Activated CD4-positive, alpha-beta T cell treated with anti-CD3 and anti-CD28 coated beads for 24 hours (primary cell): ENCODE results near the gene STX2.
"Not testable (repeated sequence)": the region's sequence is repeated elsewhere in the genome, so short reads cannot be mapped to it uniquely, and the experiment has no call there.

Experiments
- DNase-seq, 2 donors: peaks; one replicate each; pipeline ENCODE4 v3.0.0-alpha.2; 2020; ENCODE audit warnings: low read depth in 2 of 2

Gene STX2

DNA sequence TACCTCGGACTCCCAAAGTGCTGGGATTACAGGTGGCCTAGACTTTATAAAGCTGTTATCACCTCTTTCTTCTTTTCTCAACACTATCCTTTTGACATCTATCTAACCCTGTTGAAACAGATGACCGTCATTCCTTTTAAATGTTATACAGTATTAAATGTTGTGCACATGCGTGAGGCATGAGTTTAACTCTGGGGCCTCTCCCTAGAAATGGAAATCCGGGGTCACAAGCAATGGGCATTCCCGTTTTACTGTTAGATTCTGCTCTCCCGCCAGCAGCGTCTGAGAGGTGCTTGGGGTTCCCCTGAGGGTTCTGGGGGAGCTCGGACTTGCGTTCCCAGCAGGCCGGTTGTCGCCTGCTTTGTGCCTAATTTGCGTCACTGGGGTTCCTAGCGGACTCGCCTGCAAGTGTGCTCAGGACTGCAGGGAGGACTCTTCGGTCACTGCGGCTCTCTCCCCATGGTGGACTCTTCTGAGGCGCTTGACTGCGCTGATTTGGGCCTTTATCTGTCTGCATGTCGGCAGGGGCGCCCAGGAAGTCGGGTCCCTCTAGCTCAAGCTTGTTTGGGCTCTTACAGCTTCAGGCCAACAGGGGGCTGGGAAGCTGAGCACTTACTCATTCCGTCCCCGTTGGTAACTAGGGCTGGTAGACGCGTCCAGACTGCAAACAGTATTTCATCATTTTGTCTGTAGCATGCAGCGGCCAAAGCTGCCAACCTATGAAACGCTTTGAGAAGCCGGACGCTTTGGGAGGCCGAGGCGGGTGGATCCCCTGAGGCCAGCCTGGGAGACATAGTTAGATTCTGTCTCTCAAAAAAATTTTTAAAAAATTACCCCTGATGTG is 31.6 kb upstream of the STX2 start:
- DNase-seq: peak; percentile 45 to 48

DNA sequence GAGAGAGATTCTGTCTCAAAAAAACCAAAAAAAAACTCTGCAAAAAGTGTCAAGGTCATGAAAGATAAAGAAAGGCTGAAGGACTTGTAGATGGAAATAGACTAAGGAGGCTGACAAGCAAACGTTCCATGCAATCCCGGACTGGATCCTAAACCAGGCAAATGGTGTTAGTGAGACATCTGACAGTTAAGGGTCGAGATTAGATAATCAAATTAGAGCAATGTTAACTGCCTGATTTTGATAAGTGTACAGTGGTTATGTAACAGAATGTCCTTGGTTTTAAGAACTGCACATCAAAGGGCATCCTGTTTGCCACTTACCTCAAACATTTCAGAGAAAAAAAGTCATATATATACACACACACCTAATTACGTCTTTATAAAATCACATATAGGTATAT is 29.4 kb upstream of the STX2 start:
- no peak for DNase-seq

DNA sequence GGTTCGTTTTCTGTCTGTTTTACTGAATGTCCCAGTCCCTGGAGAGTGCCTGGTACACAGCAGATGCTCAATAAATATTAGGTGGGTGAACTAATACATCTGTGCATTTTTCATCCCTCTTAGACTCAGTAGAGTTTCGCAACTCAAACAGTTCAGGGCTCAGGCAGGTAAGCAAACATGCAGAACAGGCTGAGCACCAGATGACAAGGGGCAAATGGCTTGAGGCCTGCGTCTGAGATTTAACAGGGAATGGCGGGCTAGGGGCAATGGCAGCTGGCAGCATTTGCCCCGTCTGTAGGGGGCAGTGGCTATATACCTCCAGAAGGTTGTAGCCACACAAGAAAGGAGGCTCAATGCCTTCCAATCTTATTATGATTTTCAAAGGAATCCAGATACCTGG is 24.2 kb upstream of the STX2 start:
- DNase-seq: no peak

DNA sequence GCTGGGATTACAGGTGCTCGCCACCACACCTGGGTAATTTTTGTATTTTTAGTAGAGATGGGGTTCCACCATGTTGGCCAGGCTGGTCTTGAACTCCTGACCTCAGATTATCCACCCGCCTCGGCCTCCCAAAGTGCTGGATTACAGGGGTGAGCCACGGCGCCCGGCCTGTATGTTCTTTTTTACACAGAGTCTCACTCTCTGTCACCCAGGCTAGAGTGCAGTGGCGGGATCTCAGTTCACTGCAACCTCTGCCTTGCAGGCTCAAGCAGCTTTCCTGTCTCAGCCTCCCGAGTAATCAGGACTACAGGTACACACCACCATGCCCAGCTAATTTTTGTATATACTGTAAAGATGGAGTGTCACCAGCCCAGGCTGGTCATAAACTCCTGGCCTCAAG is 23.7 kb upstream of the STX2 start:
- not testable (repeated sequence) for DNase-seq

DNA sequence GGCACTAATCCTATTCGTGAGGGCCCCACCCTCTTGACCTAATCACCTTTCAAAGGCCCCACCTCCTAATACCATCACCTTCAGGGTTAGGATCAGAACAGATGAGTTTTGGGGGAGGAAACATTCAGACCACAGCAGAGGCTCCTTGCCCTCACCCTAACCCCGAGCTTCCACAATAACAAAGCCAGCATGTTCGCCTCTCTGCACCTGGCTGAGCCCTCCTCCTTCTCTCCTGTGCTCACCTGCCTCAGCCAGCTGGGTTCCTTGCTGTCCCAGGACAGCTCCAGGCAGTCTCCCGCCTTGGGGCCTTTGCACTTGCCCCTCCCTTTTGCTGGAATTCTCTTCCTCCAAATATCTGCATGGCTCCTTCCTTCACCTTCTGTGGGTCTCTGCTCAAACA is 23.1 kb upstream of the STX2 start:
- DNase-seq: no peak

DNA sequence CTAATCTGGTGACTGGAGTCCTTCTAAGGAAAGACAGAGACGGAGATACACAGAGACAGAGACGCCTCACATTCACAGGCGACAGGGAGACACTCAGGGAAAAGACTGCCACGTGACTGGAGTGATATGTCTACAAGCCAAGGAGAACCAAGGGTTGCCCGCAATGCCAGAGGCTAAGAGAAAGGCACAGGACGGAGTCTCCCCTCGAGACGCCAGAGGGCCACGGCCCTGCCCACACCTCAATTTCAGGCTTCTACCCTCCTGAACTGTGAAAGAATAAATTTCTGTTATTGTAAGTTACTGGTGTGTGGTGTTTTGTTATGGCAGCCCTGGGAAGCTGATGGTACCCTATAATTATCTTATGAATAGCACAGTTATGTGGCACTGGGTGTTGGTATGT is 21.3 kb upstream of the STX2 start:
- no peak for DNase-seq

DNA sequence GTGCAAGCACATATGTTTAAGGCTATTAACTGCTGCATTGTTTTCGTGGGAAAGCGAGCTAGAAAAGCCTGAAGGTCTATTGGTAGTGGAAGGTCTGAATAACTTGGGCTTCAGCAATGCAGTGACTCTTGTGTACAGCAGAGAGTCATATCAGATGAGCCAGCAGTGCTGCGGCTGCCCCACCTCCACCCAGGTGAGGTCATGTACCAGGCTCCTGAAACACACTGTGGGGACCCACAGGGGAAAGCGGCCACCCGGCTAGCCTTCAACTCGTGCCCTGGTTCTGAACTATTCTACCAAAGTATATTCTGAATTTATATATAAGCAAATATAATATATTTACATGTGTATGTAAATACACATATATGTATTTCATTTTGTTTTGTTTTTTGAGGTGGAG is 20.1 kb upstream of the STX2 start:
- DNase-seq: no peak

DNA sequence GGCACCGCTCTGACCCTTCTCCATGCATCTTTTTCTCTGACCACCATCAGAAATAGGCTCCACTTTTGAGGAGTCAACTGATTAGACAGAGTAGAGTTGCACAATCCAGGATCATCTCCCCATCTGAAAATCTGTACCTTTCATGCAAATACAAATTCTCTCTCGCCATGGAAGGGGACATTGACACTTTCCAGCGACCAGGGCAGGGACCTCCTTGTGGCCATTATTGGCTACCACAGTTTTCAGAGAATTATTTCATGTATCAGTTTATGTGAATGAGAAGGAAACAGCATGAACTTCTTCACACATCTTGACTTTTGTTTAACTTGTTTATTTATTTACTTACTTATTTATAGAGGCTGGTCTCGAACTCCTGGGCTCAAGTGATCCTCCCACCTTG is 19.0 kb upstream of the STX2 start:
- no peak for DNase-seq

DNA sequence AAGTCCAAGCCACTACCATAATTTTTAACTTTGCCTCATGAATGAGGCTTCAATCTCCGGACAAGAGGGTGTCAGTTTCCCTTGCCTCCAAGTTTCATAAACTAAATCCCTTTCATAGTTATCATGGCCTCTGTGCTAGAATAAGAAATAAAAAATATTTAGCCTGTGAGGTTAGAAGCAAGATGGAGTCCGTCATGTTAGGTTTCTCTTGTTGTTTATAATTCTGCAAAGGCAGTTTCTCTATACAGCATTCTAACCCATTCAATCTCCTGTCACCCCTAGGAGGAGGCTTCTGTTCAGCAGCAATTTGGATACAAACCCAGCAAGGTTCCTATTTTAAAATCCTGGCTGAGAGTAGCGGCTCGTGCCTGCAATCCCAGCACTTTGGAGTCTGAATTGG is 17.0 kb upstream of the STX2 start:
- DNase-seq: no peak

DNA sequence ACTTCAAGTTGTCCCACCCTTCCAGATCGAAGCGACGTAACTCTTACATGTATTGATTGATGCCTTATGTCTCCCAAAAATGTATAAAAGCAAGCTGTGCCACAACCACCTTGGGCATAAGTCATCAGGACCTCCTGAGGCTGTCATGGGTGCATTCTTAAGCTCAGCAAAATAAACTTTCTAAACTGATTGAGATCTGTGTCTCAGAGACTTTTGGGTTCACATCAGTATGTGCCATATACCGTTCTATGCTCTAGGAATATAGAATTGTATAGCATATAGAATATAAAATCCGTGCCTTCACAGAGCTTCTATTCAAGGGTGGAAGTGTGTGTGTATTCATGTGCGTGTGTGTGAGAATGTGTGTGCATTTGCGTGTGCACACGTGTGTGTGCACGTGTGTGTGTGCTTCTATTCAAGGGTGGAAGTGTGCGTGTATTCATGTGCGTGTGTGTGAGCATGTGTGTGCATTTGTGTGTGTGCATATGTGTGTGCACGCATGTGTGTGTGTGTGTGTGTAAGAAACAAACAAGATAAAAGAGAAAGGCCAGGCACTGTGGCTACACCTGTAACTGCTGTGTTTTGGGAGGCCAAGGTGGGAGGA is 11.5 kb upstream of the STX2 start:
- DNase-seq: no peak

DNA sequence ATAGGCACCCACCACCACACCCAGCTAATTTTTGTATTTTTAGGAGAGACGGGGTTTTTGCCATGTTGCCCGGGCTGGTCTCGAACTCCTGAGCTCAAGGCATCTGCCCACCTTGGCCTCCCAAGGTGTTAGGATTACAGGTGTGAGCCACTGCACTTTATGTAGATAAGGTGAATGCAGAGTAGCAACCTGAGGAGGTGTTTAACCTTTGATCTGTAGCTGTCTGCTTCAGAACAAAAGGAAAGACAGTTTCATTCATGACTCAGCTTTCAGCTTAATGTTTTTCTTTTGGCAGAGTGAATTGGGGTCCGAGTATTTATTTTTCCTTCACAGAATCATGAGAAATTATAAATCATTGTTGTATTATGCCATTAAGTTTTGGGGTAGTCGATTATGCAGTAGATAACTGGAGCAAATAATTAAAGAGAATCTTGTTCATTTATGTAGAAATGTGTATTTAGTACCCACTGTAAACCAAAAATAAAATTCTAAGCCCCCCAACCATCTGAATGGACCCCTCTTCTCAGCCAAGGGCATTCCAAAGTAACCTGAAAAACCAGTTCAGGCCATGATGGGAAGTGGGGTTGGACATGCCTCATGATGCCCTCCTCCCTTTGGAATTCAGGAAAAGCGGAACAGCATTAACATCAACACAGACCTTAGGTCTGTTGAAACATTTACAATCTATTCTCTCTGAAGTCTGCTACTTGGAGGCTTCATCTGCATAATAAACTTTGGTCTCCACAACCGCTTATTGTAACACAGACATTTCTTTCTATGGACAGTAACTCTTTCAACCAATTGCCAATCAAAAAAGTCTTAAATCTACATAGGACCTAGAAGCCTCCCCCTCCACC is 10.7 kb upstream of the STX2 start:
- no peak for DNase-seq

DNA sequence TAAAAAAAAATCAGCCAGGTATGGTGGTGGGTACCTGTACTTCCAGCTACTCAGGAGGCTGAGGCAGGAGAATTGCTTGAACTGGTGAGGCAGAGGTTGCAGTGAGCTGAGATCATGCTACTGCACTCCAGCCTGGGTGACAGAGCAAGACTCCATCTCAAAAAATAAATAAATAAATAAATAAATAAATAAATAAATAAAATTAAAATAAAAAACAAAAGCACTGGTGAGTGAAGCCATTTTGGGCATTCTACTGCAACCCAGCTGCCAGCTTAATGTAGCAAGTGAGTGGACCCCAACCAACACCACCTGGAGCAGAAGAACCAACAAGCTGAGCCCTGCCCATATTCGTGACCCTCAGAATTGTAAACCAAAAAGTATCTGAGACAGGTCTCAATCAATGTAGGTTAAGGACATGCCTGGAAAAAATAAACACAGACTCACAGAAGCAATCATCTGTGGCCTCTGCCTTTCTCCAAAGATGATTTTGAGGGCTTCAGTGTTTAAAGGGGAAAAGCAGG is 9.8 kb upstream of the STX2 start:
- not testable (repeated sequence) for DNase-seq

DNA sequence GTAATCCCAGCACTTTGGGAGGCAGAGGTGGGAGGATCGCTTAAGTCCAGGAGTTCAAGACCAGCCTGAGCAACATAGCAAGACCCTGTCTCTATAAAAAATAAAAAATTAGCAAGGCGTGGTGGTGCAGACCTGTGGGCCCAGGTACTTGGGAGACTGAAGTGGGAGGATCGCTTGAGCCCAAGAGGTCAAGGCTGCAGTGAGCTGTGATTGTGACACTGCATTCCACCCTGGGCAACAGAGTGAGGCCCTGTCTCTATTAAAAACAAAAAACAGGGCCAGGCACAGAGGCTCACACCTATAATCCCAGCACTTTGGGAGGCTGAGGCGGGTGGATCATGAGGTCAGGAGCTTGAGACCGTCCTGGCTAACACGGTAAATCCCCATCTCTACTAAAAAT is 9.1 kb upstream of the STX2 start:
- not testable (repeated sequence) for DNase-seq

DNA sequence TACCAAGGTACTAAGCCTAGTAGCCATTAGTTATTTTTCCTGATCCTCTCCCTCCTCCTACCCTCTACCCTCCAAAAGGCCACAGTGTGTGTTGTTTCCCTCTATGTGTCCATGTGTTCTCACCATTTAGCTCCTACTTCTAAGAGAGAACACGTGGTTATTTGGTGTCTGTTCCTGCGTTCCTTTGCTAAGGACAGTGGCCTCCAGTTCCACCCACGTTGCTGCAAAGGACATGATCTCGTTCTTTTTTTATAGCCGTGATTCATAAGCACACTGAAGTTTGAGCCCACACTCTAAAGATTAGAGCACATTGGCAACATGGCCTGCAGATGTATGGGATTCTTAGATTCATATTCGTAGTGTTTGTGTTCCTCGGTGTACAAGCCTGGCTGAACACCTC is 8.1 kb upstream of the STX2 start:
- no peak for DNase-seq

DNA sequence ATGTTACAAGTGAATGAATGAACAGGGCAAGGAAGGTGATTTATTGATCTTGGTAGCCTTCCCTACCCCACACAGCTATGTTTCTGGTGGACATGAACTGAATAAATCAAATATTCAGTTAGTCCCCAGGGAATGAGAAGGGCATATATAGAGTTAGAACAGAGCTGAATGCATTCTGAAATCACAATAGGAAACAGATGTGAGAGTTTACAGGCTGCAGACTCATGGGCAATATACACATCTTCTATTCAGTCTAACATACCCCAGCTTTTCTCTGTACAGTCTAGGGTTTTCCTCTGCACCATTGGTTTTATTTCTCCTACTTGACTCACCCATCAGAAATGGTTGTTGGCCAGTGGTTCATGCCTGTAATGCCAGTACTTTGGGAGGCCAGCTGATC is 7.3 kb upstream of the STX2 start:
- no peak for DNase-seq

DNA sequence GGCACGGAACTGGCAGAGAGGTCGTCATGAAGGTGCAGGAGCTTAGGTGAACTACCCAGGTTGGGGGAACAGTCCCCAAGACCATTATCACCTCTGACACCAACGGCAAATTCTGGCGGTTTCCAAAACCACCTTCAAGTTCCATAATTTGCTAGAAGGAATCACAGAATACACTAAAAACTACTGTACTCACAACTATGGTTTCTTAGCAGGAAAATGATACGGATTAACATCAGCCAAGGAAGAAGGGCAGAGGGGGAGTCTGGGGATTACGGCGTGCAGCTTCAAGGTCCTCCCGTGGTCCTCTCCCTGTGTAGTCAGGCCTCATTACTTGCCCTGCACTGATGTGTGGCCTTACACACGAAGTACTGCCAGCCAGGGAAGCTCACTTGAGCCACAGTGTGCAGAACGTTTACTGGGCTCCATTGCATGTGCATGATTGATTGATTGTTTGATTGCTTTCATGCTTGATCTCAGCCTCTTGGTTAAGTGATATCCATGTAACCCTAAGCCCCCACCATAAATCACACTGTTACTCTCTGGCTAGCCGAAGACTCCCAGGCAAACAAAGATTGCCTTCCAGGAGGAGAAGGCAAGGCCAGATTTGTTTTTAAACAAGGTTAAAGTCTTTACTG is 837 bp upstream of the STX2 start:
- DNase-seq: no peak

DNA sequence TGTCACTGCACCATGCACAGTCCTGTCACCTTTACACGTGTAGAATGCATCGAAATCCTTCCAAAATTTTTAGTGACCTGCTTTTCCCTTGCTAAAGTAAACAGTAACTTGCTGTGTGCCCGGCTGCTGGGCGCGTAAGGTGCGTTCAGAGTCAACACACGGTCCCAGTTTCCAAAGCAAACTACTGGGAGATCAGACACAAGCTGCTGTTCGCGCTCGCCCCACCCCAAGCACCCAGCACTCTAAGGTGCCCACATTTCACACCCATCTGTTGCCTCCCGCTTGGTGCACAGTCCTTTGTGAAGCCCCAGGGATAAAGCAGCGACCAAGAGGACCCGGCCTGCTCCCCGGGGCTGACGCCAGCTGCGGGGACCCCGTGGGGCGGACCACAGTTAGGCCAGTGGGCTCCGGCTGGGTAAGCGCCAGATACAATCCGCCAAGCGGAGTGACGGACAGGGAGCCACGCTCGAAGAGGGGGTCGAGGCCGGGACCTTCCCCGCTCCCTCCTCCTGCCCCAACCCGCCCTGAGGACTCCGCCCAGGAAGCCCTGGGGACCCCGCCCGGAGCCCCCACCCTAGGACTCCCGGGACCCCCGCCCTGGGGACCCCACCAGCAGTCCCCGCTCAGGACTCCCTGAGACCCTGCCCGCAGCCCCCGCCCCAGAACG is 633 bp downstream of the STX2 start:
- DNase-seq: peak in 1 of 2 donors; percentile 25

DNA sequence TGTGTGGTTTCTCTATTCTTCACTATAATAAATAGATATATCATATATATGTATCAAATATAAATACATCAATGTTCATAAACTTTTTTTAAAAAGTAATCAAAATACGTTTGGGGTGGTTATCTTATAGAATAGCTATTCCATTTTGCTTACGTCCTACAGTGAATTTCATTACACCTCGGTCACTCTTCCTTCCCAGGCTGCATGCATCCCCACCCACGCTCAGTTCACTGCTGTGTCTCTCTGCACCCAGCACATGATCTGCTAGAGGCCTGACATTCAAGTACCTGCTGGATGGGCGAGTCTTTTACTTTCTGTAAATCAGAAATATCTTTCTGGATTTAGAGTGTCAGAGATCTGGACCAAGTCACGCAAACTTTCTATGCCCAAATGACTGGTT is 3.6 kb downstream of the STX2 start:
- no peak for DNase-seq

DNA sequence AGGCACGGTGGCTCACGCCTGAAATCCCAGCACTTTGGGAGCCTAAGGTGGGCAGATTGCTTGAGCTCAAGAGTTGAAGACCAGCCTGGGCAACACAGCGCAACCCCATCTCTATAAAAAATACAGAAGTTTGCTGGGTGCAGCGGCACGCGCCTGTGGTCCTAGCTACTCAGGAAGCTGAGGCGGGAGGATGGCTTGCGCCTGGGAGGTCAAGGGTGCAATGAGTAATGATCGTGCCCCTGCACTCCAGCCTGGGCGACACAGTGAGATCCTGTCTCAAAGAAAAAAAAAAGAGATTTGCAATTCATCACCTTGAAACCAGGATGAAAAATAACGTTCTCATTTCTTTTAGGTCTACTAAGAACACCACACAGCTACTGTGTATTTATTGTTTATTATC is 4.0 kb downstream of the STX2 start:
- no peak for DNase-seq

DNA sequence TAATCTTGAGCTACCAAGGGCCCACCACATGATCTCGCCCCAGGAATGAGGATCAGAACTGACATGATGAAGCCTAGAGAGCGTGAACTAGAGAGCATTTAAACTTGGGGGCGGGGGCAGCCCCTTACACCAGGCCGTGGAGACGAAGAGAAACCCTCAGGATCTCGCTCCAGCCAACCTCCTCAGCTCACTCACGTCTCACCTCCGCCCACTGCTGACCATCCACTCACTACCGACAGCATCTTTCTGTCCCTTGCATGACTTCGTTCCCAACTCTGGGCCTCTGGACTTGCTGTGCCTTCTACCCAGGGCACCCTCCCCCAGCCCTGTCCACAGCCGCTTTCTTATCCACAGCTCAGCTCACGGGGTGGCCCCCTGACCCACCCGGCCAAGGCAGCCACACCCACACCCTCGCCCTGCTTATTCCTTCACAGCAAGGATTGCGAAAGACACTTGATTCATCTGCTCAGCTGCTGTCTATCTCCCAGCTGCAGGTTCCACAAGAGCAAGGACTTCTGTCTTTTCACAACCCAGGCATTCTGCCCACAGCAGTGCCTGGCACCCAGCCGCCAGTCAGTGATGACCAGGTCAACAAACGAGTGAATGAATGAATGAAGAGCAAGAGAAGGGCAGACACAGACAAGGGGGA is 6.4 kb downstream of the STX2 start:
- DNase-seq: no peak

DNA sequence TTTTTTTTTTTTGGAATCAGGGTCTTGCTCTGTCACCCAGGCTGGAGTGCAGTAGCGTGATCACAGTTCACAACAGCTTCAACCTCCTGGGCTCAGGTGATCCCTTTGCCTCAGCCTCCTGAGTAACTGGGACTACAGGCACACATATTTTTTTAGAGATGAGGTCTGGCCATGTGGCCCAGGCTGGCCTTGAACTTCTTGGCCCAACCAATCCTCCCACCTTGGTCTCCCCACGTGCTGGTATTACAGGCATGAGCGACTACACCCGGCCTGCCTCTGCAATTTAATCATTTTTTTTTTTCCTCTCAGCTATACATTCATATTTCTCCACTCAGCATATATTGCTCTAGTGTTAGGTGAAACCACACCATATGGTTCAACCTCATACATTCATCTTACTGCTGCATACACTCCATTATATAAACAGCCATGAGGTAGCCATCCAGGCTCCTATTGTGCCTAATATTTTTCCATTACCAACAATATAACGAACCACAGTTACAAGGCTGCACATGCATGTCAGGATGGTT is 7.1 kb downstream of the STX2 start:
- DNase-seq: no peak
